Vagina (tissue), 2 donors: Measurements from ENCODE around the gene LMO1. TPM values are rescaled to one million over a fixed set of nuclear protein-coding genes. Genes with fewer than 3 reads are reported as not detected.

Source experiments
- DNase-seq, 2 donors: peaks; one replicate each; pipeline ENCODE4 v3.0.0-alpha.2; 2017; ENCODE audit errors: extremely low spot score in 2 of 2
- H3K27ac ChIP-seq: fragments of 200-600 bp; sonication (generic); one replicate; pipeline ENCODE4 v1.5.1; 2019
- H3K27me3 ChIP-seq: fragments of 200-600 bp; sonication (generic); one replicate; pipeline ENCODE4 v1.5.1; 2019
- H3K36me3 ChIP-seq, 2 donors: fragments of 200-600 bp; sonication (generic); one replicate each; pipeline ENCODE4 v1.5.1; 2017 to 2019
- H3K4me1 ChIP-seq: fragments of 200-600 bp; sonication (generic); one replicate; pipeline ENCODE4 v1.5.1; 2019
- H3K4me3 ChIP-seq, 2 donors: fragments of 200-600 bp; sonication (generic); 1 replicate in 1 of 2; 2 replicates in 1 of 2; pipeline ENCODE4 v1.5.1; 2016 to 2019
- H3K9me3 ChIP-seq: fragments of 200-600 bp; sonication (generic); one replicate; pipeline ENCODE4 v1.5.1; 2019
- CTCF ChIP-seq, 3 experiments: fragments of 450-650 bp in 2 of 3; fragments of 200-600 bp in 1 of 3; sonication (generic) in 1 of 3; IDR thresholded peaks; one replicate each; pipeline ENCODE4 v1.5.1; 2017 to 2019; ENCODE audit warnings: antibody characterized with exemption in 3 of 3, mild to moderate bottlenecking in 2 of 3, moderate library complexity in 2 of 3
- POLR2A ChIP-seq, 2 donors: fragments of 450-650 bp; IDR thresholded peaks; one replicate each; pipeline ENCODE4 v1.6.1; 2017; ENCODE audit warnings: antibody characterized with exemption in 2 of 2, mild to moderate bottlenecking in 2 of 2, moderate library complexity in 2 of 2
- POLR2AphosphoS5 ChIP-seq, 2 donors: sonication (generic); formaldehyde crosslinking; IDR thresholded peaks; one replicate each; pipeline ENCODE4 v1.9.0; 2017; ENCODE audit warnings: antibody characterized with exemption in 2 of 2, mild to moderate bottlenecking in 2 of 2, low read depth in 1 of 2; ENCODE audit not compliant: insufficient read depth in 1 of 2
- intact Hi-C: fragments of 100-400 bp; cut with DNase I; formaldehyde crosslinking; loops from one replicate; pipeline ENCODE4 v1.15.1; 2023
- total RNA-seq: library from RNA; depleted of rRNA; stranded (reverse); fragments of >200 nt; gene quantifications from one replicate; pipeline ENCODE4 v1.2.3, GENCODE V29; 2016

Gene LMO1
- total RNA-seq, 1 donor from 2014 or later: not detected

GRCh38 chr11:8223513-8223900, 40.2 kb downstream of the LMO1 start:
- no peak overlapping the region for H3K4me3 ChIP-seq
- H3K9me3 ChIP-seq: no peaks in the 10 kb centered on the region
- peaks cover 5% of the 10 kb centered on the region for H3K4me1 ChIP-seq
- no peak overlapping the region for H3K27ac ChIP-seq
- H3K36me3 ChIP-seq: no peaks in the 10 kb centered on the region
- DNase-seq: no peak
- intact Hi-C loops: loop anchor here (5.0 kb wide), 1 partner anchor 344 kb away; no protein-coding TSS in a partner anchor
- no peak for TF ChIP-seq CTCF (IDR thresholded peaks at IDR 0.05)
- no peak for TF ChIP-seq POLR2A (IDR thresholded peaks at IDR 0.05)
- no peak for TF ChIP-seq POLR2AphosphoS5 (IDR thresholded peaks at IDR 0.05; ENCODE audit: insufficient read depth in 1 of 2, low read depth in 1 of 2)
- H3K27me3 ChIP-seq: no peaks in the 10 kb centered on the region

GRCh38 chr11:8222820-8223512, 40.7 kb downstream of the LMO1 start:
- Histone ChIP-seq H3K27ac (no peak overlapping the region), H3K27me3 (no peaks in the 10 kb centered on the region), H3K9me3 (no peaks in the 10 kb centered on the region), H3K4me3 (no peak overlapping the region), H3K36me3 (no peaks in the 10 kb centered on the region), H3K4me1 (no peaks in the 10 kb centered on the region)
- no peak for DNase-seq
- TF ChIP-seq CTCF (IDR thresholded peaks at IDR 0.05) (no peak), POLR2AphosphoS5 (IDR thresholded peaks at IDR 0.05; ENCODE audit: insufficient read depth in 1 of 2, low read depth in 1 of 2) (no peak), POLR2A (IDR thresholded peaks at IDR 0.05) (no peak)
- intact Hi-C loops: loop anchor here (5.0 kb wide), 1 partner anchor 344 kb away; no protein-coding TSS in a partner anchor

- intact Hi-C loops: loop anchor here (5.0 kb wide), 1 partner anchor 345 kb away; no protein-coding TSS in a partner anchor
- Histone ChIP-seq H3K9me3 (no peaks in the 10 kb centered on the region), H3K4me1 (no peaks in the 10 kb centered on the region), H3K36me3 (no peaks in the 10 kb centered on the region), H3K27ac (no peak overlapping the region), H3K4me3 (no peak overlapping the region), H3K27me3 (no peaks in the 10 kb centered on the region)
- no peak for DNase-seq
- no peak for TF ChIP-seq POLR2AphosphoS5 (IDR thresholded peaks at IDR 0.05; ENCODE audit: insufficient read depth in 1 of 2, low read depth in 1 of 2)
- TF ChIP-seq CTCF (IDR thresholded peaks at IDR 0.05): no peak
- TF ChIP-seq POLR2A (IDR thresholded peaks at IDR 0.05): no peak
Observed at GRCh38 chr11:8221917-8222495, 41.7 kb downstream of the LMO1 start.

- H3K9me3 ChIP-seq: no peaks in the 10 kb centered on the region
- no peaks in the 10 kb centered on the region for H3K36me3 ChIP-seq
- no peak overlapping the region for H3K4me3 ChIP-seq
- H3K27ac ChIP-seq: no peak overlapping the region
- intact Hi-C loops: loop anchor here (5.0 kb wide), 1 partner anchor 346 kb away; no protein-coding TSS in a partner anchor
- no peaks in the 10 kb centered on the region for H3K4me1 ChIP-seq
- H3K27me3 ChIP-seq: no peaks in the 10 kb centered on the region
- TF ChIP-seq CTCF (IDR thresholded peaks at IDR 0.05): no peak
- no peak for TF ChIP-seq POLR2A (IDR thresholded peaks at IDR 0.05)
- no peak for TF ChIP-seq POLR2AphosphoS5 (IDR thresholded peaks at IDR 0.05; ENCODE audit: insufficient read depth in 1 of 2, low read depth in 1 of 2)
- DNase-seq: no peak
Observed at GRCh38 chr11:8221046-8221723, 42.5 kb downstream of the LMO1 start.
